GM20000 (cell line): Measurements from ENCODE around the gene MYO1A.
"Not testable (repeated sequence)": the region's sequence is repeated elsewhere in the genome, so short reads cannot be mapped to it uniquely, and the experiment has no call there.

Experiments used
- DNase-seq: peaks from one replicate; pipeline ENCODE4 v3.0.0; 2012; ENCODE audit warnings: low spot score
- TF ChIP-seq, protein P1 (sequence below): IDR thresholded peaks from 2 replicates; pipeline ENCODE4 v1.5.1; 2012; ENCODE audit warnings: mild to moderate bottlenecking, control low read depth; ENCODE audit errors: extremely low read depth, missing control alignments

The MYO1A gene

DNA sequence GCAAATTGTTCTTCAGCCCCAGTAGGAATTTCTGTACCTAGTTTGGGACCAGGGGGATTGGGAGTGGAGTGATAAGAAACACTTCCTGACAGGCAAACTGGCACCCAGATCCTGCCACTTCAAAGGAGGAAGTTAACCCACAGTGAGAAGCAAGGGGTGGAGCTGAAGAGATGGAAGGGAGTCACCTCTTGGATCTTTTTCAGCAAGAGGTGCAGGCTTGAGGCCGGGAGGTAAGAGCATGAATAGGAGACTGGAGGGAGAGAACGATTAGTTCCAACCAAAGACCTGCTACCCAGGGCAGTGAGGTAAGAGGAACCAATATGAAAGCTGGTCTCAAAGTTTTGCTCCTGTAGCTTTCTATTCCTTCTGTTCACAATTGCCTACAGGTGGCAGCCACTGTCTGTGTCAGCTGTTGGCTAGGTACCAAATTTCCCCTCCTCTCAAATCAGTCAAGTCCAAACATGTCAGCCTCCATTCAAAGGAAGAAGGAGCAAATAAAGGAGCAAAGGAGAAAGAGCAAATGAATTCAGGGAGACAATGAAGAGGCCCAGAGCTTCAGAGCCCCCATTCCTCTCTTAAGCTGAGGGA is 18.7 kb downstream of the MYO1A start:
- peak; percentile 38 for DNase-seq
- TF ChIP-seq, protein P1, sequence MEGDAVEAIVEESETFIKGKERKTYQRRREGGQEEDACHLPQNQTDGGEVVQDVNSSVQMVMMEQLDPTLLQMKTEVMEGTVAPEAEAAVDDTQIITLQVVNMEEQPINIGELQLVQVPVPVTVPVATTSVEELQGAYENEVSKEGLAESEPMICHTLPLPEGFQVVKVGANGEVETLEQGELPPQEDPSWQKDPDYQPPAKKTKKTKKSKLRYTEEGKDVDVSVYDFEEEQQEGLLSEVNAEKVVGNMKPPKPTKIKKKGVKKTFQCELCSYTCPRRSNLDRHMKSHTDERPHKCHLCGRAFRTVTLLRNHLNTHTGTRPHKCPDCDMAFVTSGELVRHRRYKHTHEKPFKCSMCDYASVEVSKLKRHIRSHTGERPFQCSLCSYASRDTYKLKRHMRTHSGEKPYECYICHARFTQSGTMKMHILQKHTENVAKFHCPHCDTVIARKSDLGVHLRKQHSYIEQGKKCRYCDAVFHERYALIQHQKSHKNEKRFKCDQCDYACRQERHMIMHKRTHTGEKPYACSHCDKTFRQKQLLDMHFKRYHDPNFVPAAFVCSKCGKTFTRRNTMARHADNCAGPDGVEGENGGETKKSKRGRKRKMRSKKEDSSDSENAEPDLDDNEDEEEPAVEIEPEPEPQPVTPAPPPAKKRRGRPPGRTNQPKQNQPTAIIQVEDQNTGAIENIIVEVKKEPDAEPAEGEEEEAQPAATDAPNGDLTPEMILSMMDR: no peak

DNA sequence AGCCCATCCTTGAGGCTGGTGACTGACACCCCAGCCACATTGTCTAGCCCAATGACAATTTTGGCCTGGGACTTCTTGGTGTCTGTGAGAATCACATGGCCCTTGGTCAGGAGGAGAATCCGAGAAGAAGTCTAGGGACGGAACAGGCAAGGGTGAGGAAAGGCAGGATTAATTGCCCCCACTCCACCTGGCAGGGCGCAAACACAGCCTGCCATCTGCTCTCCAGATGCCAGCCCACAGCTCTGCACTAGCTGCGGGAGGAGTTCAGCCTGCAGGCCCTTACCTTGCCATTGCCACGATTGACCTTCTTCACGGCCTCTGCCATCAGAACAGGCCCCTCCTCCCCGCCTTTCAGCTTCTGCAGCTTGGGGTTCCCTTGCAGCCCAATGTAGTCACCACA is 20.5 kb downstream of the MYO1A start:
- TF ChIP-seq, protein P1: no peak
- no peak for DNase-seq

DNA sequence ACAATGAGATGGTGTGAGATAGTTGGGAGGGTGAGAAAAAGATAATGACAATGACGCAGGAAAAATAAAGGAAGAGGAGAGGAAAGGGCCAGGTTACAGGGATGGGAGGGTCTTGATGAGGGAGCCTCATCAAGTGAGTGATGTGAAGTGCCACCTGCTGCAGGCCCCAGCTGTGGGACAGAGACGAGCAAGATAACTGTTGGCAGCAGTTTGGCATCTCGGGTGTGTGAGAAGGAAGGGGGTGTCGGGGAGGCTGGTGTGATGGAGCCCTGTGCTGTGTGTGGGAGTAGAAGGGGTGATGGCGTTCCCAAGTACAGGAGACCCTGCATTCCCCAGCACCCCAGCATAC is 22.1 kb downstream of the MYO1A start:
- DNase-seq: no peak
- TF ChIP-seq, protein P1: no peak

DNA sequence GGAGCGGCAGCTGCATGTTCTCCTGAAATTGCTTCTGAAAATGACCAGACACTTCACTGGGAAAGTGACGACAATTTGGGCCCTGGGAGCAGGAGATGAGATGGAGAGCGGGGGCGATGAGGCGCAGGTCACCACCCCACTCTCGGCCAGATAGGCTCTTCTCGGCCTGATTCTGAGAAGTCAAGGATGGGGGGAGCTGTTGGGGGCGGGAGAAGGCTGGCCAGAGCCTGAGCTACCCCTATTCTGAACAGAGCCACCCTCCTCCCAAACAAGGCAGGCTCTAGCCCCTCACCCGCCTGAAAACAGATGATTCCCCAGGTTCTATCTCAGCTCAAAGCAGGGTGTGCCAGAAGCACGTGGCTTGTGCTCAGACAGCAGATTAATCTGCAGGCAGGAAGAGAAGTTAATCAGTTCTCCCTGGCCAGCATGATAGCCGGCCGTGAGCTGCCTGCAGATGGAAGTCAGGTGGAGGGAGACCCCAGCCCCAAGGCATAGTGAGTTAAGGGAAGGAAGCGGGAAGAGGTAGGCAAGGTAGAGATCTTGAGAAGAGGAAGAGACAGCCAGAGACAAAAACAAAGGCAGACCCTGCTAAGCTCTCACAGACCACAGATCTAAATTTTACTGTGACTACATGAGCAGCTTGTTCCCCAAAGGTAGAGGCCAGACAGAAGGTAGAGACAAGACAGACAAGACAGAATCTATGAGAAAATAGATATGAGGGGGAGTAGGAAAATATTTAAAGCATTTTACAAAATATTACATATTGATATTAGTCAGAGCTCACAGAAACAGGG is 22.7 kb downstream of the MYO1A start:
- TF ChIP-seq, protein P1: no peak
- no peak for DNase-seq

DNA sequence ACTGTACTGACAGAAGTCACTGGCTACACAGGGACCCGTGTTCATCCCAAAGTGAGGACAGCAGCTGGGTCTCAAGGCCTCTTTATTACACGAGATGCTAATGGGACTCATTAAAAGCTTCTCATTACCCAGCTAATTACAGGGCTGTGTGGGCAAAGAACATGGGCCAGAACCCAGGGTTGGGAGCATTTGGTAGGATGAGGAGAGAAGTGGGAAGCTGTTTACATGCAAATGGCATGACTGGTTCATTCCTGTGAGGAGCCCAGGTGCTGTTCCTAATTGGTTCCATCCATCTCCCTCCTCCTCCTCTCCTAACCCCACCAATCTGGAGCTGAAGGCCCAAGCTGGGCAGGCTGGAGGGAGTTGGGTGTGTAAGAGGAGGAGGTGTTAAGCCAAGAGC is 24.7 kb downstream of the MYO1A start:
- no peak for DNase-seq
- TF ChIP-seq, protein P1: no peak

DNA sequence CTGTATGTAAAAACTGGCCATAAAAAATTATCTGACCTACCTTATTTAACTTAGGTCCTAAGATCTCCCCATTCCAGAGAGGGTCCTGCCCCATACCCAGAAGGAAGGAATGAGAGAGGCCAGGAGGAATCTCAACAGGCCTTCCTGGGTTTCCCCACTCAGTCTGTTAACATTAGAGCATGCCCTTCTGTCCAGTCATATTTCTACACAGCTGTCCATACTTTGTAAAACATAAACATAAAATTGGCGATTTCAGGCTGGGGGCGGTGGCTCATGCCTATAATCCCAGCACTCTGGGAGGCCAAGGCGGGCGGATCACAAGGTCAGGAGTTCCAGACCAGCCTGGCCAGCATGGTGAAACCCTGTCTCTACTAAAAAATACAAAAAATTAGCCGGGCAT is 27.6 kb downstream of the MYO1A start:
- not testable (repeated sequence) for DNase-seq

DNA sequence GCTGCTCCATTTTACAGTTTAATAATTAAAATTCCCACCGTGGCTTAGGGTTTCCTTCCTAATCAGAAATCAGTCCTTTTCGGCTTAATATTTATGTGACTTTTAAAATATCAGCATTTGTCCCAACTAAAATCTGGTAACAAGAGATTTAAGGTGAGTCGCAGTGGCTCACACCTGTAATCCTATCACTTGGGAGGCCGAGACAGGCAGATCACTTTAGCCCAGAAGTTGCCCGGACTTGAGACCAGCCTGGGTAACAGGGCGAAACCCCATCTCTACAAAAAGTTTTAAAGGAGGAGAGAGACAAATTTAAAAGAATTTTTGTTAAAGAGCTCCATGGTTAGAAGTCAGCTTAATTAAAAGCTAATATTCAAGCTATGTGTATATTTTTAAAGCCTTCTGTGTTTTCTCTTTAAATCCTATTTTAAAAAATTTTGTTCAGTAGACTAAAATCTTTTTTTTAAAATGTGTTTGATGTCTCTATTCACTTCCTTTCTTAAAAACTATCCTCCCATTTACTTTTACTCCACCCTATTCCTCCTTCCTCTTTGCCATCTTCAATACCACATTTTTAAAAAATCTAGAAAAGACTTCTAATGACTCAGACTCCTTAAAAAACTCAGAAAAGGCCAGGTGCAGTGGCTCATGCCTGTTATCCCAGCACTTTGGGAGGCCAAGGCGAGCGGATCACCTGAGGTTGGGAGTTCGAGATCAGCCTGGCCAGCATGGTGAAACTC is 29.8 kb downstream of the MYO1A start:
- TF ChIP-seq, protein P1: no peak
- DNase-seq: no peak
